Aortic smooth muscle cell (primary cell): Measurements from ENCODE around the gene ZWINT. TPM values are rescaled to one million over a fixed set of nuclear protein-coding genes. Genes with fewer than 3 reads are reported as not detected.

ENCODE experiments used
- total RNA-seq: library from RNA; depleted of rRNA; stranded (reverse); fragments of >200 nt; gene quantifications from 2 replicates; pipeline ENCODE4 v1.2.3, GENCODE V29; 2014

Gene ZWINT
- 33.6 and 50.2 TPM in 2 replicates for total RNA-seq

GRCh38 chr10:56360967-56361612, at the start of gene ZWINT:
Gene ZWINT (minus strand): TSS chr10:56361259. CDS start chr10:56361236, 23 bp downstream.

